ENCODE measurements around the gene SYT1.
A peak's percentile ranks its signal among the peaks of the same experiment; 100 is the strongest.

Gene SYT1

DNA sequence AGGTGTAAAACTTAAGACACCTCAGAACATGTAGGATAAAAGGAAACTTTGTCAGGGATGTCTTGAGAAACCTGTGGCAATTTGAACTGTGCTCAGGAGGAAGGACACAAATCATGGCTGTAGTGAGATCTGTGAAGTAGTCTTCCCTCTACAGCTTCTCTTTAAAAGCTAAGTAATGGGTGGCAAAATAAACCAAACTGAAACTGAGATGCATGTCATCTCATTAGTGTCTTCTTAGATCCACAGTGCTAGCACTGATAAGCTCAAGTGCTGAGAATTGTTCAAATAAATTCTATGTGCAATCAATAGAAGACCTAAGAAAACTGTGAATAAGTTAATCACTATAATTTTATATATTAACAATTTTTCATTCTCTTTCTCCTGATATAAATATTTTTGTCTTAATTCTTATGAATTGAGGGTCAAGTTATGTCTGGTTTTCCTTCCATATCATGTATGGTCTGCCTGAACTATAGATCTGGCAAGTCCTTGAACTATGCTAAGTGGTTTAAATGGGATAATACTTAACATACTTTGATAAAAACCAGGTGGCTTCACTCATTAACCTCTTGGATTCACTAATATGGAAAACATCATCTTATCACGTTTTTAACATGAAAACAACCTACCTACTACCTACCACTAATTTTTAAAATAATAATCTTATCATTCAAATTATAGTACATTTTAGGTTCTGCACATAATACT lies 27.2 kb downstream of the SYT1 start:
- no peak for DNase-seq

- peak in 3 of 14 donors; percentile 1 to 93 (median 14) for DNase-seq
These were observed 33.8 kb downstream of the SYT1 start for GRCh38 chr12:78898416-78898815.

- no peak for DNase-seq
These were observed 50.3 kb downstream of the SYT1 start for GRCh38 chr12:78914859-78915331.

GRCh38 chr12:78916845-78917480 lies 52.4 kb downstream of the SYT1 start:
- DNase-seq: no peak

GRCh38 chr12:78917513-78917912 lies 52.9 kb downstream of the SYT1 start:
- no peak for DNase-seq

- DNase-seq: peak in 2 of 14 donors; percentile 4 to 95
These were observed 53.7 kb downstream of the SYT1 start for GRCh38 chr12:78918268-78918667.

DNA sequence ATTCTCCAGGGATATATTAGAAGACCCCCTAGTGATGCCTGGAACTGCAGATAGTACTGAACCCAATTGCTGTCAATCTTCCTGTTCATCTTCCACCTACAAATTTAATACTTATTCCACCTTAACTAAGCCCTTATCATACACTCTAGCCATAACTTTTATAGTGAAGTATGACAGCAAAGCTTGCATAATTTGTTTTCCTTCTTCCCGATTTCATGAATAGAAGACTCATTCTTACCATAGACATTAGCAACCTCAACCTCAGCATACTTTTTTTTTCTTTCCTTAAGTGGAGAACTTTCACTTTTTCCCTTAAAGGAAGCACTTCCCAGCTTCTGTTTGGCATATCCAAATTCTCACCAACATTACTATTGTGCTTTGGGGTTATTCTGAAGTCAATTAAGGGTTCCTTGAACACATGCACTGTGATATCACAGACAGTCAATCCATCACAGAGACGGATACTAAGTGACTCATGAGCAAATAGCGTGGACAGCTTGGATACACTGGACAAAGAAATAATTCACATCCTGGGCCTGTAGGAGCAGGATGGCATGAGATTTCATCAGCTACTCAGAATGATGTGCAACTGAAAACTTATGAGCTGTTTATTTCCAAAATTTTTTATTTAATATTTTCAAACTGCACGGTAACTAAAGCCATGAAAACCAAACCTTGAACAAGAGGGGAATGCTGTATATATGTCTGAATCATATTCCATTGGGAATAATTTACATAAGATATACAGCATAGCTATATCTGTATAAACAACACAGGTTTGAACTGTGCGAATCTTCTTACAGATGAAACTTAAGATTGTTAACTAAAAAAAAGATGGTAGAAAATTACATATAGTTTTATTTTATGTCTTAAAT lies 63.9 kb downstream of the SYT1 start:
- DNase-seq: no peak

DNA sequence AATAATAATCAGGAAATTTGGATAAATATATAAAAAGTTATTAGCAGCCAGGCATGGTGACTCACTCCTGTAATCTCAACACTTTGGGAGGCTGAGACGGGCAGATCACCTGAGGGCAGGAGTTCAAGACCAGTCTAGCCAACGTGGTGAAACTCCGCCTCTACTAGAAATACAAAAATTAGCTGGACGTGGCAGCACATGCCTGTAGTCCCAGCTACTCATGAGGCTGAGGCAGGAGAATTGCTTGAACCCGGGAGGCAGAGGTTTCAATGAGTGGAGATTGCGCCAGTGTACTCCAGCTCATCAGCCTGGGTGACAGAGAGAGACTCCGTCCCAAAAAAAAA lies 64.5 kb downstream of the SYT1 start:
- no peak for DNase-seq

DNA sequence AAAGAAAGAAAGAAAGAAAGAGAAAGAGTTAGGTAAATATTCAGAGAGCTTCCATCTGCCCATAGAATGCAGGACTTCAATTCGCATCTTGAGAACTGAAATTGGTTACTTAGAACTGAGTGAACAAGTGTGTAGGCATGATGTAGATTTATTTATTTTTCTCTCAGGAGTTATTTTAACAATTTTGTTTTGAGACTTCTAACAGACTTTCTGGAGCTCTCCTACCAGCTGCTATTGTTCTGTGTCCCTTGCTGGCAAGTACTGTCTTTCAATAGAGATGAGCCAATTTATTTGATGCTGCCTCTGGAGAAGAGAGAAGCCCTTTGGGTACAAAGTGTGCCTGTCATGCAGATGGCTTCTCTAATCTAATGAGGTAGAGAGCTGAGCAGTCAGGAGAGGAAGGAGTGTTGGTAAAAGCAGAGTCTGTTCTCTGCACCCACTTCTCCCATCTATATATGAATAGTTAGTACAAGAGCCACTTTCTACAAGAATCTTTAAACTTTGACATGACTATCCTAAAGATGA lies 67.0 kb downstream of the SYT1 start:
- DNase-seq: peak in 1 of 14 donors; percentile 74

DNA sequence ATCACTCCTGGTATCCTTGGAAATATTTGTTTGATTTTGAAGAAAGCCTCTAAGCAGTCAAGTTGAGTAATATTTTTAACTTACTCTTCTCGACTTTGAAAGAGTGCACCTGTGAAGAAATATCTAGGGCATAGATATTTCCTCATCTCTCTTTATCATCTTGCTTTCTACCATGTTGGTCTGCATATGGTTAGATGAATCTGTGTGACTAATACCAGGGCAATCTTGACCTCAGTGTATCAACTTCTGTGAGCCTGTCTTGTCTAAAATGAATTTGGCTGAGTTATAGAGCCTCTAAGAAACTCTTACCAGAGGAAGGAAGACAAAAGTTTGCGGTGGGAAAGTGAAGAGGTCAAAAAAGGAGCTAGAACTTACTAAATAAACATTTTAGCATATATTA lies 68.4 kb downstream of the SYT1 start:
- DNase-seq: no peak

DNA sequence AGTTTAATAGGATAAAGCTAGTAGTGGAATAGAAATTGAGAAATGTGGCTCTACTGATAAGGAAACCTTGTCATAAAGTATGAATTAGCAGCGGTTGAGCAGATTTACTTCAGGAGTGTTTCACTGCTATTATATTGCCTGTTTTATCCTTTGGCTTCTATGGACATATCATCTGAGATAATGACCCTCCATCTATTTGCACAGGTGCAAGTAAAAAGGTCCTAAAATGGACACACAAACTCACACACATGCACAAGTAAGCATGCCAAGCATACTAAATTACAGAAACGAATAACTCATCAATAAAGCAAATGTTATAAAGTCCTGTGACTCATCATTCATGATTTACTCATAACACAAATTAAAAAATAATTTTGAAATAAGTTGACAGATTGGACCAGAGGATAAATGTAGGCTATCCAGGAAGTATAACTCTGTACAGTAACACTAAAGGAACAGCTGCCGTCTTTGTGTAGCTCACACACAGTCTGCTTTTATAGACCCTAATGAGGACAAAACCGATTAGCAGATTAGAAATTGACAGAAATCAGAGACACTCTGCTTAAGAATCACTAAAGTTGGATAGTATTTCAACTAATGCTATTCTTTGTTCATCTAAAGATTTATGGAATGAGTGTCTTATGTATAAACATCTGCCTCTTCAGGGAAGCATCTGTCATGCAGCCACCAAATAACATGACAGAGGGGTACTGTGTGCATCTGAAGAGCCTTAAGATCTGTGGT lies 73.9 kb downstream of the SYT1 start:
- no peak for DNase-seq

GRCh38 chr12:78949532-78949931 lies 85.0 kb downstream of the SYT1 start:
- DNase-seq: no peak

GRCh38 chr12:78951803-78952551 lies 87.4 kb downstream of the SYT1 start:
- peak in 1 of 14 donors; percentile 80 for DNase-seq

DNA sequence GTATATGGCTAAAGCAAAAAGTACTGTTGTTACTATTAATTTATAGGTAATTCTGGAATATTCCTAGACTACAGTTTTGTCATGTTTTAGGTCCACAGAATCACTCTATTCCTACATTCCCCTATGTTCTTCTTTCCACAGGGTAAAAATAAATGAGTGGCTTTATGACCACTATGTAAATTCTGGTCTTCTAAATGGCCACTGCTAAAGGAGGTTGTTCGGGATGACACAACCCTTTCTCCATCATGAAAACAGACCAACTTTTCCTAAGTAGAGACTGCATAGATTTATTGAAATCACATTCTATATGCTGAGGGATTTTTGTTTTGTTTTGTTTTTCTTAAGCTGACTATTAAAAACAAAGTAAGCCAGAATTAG lies 88.0 kb downstream of the SYT1 start:
- DNase-seq: no peak

- no peak for DNase-seq
These were observed 94.4 kb downstream of the SYT1 start for GRCh38 chr12:78958941-78959340.

DNA sequence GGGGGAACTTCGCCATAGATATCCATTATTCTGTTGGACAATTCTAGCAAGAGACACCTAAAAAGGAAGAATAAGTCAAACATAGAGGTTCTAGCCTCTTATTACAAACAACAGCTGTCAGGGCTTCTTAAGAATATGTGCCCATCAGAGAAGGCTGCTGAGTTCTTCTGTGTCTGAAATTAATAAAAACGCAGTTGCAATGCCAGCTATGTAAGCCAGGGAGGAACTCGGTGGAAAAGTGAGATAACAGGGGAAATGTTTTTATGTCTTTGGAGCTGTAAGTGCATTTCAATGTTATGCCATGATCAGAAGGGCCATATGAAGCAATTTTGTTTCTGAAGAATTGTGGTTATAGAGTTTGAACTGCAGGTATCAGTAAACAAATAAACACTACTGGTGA lies 95.0 kb downstream of the SYT1 start:
- DNase-seq: no peak

- no peak for DNase-seq
These were observed 96.6 kb downstream of the SYT1 start for GRCh38 chr12:78961171-78961570.

GRCh38 chr12:78963439-78964227 lies 99.1 kb downstream of the SYT1 start:
- no peak for DNase-seq

- DNase-seq: no peak
These were observed 99.9 kb downstream of the SYT1 start for GRCh38 chr12:78964521-78964920.

DNA sequence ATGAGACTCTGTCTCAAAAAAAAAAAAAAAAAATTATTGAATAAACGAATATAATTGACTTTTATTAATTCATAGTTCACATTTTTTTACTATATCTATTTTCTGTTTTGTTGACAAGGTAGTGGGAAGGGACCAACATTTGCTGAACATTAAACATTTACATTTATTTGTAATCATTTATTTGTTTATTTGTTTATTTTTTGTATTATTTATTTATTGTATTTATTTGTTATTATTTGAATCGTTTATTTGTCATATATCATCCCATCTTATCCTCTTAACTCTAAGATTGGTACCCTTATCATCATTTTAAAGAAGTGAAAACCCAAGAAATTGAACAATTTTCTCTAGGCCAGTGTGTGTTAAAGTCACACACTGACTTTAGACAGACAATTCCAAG lies 101.5 kb downstream of the SYT1 start:
- no peak for DNase-seq

DNA sequence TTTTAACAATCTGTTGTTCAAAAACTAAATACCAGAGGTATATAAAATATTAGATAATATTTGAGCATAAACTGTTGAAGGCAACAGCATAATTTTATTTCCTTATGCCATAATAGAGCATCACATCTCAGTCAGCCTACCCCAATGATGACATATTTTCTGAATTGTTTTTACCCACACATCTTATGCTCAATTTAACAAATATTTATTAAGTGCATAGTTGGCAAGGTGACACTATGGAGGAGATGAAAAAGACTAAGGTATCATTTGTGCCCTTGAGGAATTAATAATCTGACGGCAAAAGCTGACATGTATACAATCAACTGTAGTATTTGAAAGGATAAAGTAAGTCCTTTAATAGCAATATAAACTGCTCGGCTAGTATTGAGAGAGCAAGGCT lies 102.4 kb downstream of the SYT1 start:
- DNase-seq: no peak

Data from C1 segment of cervical spinal cord (tissue), 14 donors.